HG02970 (cell line): ENCODE measurements around the gene TTLL11.
"Not testable (repeated sequence)": the region's sequence is repeated elsewhere in the genome, so short reads cannot be mapped to it uniquely, and the experiment has no call there.

Experiments
- ATAC-seq: cut with Tn5 transposase; IDR thresholded peaks from one replicate; pipeline ENCODE4 v1.9.1; 2021; ENCODE audit warnings: mild to moderate bottlenecking, moderate library complexity, moderate number of reproducible peaks; ENCODE audit not compliant: unreplicated experiment, low FRiP score

Gene TTLL11

DNA sequence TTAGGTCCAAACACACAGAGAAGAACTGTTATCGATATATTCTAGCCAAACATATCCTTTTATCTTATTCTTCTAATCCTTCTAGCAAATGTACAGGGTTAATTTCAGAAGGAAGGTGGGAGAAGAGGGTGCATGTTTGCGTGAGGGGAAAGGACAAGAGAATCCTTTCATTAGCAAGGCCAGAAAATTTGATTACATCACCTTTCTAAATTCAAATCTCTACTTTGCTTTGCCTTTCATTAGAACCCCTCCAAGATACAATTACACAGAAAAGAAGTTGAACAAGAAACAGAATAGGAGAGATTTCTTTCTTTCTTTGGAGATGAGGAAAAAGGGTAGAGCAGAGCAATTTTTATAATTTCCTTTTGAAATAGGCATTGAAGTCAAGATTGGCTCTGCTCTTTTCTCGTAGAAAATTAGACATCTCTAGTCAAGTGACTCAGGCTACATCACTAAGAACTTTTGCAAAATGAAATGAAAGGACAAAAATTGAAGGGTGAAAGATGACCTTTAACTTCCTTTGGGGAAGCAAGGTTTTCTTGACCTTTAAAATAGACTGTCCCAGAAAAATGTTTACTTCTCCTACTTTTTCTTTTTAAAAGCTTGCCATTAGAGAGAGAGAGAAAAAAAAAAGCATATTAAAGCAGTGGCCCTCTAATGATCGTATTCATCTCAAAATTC, 81.2 kb downstream of the TTLL11 start:
- no peak for ATAC-seq

- ATAC-seq, result no peak
Observed at GRCh38 chr9:122008559-122008958, 84.5 kb downstream of the TTLL11 start.

GRCh38 chr9:122007837-122008236, 85.3 kb downstream of the TTLL11 start:
- ATAC-seq, result no peak

- no peak for ATAC-seq
Observed at GRCh38 chr9:122005597-122005996, 87.5 kb downstream of the TTLL11 start.

- ATAC-seq, result no peak
Observed at GRCh38 chr9:122004589-122004988, 88.5 kb downstream of the TTLL11 start.

DNA sequence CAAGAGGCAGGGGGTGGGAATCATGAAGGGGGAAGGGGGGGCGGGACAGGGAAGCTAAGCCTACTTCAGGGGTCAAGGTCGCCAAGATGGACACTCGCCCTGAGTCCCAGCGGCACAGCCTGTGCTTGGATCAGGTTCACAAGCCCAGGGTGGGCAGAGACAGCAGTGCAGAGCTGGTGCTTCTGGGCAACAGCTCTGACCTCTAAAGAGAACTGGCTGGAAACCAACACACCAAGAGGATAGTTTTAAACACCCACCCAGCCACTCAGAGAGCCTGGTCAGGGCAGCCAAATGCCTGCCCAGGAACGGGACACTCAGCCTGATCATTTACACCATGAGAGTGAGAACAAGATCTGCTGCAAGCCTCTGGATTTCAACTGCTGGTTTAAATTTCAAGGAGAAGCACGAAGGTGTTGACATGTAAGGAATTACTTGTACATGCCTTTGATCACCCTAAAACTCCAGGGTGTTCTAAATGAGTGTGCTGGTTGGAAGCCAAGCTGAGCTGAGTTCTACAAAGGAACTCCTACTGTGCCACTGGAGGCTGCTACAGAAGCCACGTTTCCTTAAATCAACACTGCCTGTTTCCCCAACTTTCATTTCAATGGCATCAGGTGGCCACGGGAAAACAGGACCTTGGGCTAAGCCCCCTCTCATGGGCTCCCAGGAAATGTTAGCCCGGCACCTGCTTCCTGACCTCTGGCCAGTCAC, 91.5 kb downstream of the TTLL11 start:
- no peak for ATAC-seq

GRCh38 chr9:122000526-122000925, 92.6 kb downstream of the TTLL11 start:
- ATAC-seq, result not testable (repeated sequence)

DNA sequence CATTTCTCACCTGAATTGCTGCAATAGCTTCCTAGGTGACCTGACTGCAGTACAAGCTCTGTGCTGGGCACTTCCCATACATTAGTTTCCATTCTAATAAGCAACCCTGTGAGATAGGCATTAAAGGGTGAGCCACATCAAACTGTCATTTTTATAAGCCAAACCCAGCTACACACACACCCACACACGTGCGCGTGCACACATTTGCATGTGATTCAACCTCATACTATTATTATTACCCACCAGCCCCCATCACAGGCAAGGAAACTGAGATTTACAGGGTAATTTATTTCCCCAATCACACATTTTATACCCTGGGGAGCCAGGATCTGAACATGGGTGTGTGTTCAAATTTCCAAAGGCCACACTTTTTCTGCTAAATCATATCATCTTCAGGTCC, 93.6 kb downstream of the TTLL11 start:
- ATAC-seq, result no peak

- ATAC-seq, result no peak
Observed at GRCh38 chr9:121998513-121999049, 94.5 kb downstream of the TTLL11 start.

DNA sequence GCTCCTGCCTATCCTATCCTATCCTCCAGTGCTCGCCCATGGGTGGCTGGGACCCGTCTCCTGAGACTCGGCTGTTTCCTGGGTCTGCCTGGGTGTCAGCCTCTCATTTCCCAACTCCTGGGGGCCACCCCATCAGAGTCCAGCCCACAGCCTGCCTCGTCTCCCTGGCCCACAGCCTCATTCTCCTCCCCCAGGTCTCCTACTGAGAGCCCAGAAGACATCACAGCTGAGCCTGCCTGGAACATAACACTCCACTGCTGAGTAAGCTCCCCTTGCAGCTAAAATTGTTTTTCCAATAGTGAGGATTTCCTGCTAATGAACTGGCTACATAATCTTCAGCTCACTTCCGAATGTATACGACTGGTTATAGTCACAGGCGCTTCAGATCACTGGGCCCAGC, 95.3 kb downstream of the TTLL11 start:
- no peak for ATAC-seq

DNA sequence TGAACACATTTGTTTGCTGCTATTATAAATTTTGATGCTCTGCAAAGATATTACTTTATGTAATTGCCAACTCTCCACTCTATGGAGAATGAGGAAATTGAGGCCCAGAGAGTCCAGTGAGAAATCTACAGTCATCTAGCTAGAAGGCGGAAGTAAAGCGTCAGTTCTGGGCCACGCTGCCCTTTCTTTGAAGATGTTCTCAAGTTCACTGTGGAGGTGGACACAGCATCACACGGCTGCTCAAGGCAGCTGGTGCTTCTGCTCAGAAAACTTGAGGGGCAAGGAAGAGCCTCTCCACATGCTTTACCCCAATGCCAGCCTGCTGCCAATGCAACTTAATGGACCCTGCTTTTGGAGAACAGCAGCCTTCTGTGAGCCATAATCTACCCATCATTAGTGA, 96.3 kb downstream of the TTLL11 start:
- no peak for ATAC-seq

DNA sequence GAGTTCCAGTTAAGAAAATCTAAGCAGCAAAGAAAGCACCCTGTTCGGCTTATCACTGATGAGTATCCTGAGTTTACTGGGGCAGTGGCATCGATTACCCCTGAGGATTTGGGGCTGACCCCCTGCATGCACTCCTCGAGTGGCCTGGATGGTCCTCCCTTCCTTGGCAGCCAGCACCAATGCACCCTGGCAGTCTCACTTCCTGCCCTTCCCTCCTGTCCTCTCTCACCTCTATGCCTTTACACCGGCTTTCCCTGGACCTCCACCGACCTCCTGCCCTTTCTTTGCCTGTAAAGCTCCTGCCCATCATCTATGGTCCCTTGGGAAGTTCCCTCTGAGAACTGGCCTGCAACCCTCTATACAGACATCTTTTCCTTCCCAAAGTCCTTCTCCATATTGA, 97.1 kb downstream of the TTLL11 start:
- no peak for ATAC-seq

- ATAC-seq, result no peak
Observed at GRCh38 chr9:121992571-121993212, 100.4 kb downstream of the TTLL11 start.

- ATAC-seq, result no peak
Observed at GRCh38 chr9:121991307-121991661, 101.8 kb downstream of the TTLL11 start.

GRCh38 chr9:121990600-121991306, 102.4 kb downstream of the TTLL11 start:
- no peak for ATAC-seq

GRCh38 chr9:121989010-121989409, 104.1 kb downstream of the TTLL11 start:
- ATAC-seq, result no peak

DNA sequence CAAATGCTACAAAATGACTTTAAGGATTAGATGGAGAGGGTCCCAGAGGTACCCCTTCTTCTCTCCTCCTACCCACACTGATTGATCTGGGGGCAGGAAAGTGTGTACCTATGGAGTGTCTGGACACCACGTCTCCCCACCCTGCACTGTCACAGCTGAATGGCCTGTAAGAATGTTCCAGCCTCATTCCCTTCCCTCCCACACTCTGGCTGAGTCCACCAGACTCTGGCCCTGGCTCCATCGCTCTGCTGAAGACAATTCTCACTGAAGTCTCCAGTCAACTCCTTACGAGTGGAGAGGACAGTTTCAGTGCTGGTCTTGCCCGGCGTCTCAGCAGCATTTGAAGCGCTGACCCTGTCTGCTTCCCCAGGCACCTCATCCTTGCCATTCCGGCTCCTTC, 105.8 kb downstream of the TTLL11 start:
- ATAC-seq, result no peak

DNA sequence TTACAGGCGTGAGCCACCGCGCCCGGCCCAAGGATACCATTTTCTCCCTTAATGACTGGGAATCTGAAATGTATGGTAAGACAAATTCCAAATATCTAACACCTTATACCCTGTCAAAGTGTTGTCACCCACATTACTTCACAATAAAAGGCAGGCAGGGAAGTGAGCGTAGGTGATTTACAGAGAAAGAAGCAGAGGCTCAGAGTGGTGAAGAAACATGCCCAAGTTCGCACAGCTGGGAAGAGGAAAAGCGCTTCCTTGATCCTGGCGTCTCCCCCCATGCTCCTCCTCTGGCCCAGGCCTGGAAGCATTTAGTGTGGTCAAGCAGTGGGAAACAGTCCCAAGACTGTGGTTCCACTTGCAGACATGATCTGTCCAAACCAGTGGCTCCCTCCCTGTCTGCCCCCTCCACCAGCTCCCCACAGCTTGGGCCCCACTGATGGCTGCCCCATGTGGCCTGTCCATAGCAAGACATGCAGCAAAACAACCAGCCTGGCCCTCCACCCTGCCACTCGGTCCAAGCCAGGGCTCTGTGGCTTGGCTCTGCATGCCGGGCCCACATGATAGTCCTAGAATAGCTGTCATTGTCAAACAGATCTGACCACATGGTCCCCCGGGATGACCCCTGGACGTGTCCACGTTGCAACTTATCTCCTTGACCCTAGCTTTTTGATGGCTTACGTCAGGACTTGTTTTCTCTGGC, 107.2 kb downstream of the TTLL11 start:
- ATAC-seq, result no peak

- no peak for ATAC-seq
Observed at GRCh38 chr9:121984726-121985402, 108.2 kb downstream of the TTLL11 start.

GRCh38 chr9:121983736-121984135, 109.4 kb downstream of the TTLL11 start:
- ATAC-seq, result no peak
